Middle frontal gyrus (tissue), 1 donor: Measurements from ENCODE around the gene TBX1.
"Not testable (repeated sequence)": the region's sequence is repeated elsewhere in the genome, so short reads cannot be mapped to it uniquely, and the experiment has no call there.

Source experiments
- DNase-seq: peaks from one replicate; pipeline ENCODE4 v3.0.0-alpha.2; 2015; ENCODE audit warnings: low spot score; ENCODE audit errors: extremely low spot score

The TBX1 gene

GRCh38 chr22:19763458-19764298 lies 3.1 kb downstream of the TBX1 start:
- no peak for DNase-seq

DNA sequence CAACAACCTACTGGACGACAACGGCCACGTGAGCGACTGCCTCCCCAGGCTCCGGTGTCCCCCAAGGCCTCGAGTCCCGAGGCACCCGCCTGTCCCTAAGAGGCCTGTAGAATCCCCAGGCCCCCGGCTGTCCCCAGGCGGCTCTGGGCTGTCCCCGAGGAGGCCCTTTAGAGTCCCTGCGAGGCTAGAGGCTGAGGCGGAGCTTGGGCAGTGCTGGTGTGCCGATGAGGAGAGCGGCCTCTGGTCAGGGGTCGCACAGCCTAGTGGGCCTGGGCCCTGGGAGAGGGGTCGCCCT lies 3.7 kb downstream of the TBX1 start:
- DNase-seq, result no peak

DNA sequence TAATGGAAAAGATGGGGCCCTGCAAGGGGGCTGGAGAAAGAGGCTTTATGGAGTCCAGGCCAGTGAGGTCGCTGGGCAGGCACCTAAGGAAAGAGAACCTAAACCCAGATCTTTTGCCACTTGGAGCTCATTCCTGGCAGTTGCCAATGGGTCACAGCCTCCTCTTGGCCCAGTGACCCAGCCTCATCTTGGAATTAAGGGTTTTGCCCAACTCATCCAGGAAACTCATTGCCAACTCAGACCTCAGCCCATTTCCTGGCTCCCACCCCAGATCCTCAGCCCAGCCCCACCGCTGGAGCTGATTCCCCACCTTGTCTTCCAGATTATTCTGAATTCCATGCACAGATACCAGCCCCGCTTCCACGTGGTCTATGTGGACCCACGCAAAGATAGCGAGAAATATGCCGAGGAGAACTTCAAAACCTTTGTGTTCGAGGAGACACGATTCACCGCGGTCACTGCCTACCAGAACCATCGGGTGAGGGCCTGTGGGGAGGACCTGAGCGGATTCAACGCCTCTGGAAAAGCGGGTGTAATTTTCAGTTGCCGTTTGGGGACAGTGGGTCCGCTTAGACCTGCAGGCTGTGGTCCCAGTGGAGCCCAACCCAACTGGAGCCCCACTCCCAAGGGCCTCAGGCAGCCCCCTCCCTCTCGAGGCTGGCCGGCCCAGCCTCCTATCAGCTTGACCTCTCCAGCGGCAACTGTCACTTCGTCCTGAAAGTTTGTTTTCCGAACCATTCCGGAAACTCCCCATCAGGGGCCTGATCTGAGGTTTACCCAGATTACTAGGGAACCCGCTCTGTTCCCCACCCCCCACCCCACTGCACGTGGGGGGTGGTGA lies 4.3 kb downstream of the TBX1 start:
- no peak for DNase-seq

DNA sequence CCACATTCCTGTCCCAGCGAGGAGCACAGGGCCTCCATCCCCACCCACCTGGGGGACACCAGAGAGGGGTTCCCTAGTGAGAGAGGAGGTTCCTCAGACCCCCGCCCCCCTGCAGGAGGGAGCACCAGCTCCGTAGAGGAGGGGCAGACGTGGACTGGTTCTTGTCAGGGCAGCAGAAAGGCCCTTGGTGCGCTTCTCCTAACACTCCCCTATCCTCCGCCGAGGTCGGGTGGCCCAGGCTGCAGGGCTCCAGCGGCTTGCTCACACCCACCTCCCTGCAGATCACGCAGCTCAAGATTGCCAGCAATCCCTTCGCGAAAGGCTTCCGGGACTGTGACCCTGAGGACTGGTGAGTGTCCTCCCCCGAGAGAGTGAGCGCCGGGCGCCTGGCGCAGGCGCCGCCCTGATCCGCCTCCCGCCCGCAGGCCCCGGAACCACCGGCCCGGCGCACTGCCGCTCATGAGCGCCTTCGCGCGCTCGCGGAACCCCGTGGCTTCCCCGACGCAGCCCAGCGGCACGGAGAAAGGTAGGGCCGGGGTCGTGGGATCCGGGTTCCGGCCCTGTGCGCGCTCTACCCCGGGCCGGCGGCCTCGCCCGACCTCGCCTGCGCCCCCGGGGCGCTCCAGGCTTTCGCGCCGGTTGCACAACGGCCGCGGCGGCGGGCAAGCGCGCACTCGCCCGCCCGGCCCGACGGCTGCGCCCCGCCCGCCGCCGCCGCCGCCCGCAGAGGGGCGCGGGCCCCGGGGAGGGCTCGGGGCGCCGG lies 5.1 kb downstream of the TBX1 start:
- DNase-seq, result no peak

DNA sequence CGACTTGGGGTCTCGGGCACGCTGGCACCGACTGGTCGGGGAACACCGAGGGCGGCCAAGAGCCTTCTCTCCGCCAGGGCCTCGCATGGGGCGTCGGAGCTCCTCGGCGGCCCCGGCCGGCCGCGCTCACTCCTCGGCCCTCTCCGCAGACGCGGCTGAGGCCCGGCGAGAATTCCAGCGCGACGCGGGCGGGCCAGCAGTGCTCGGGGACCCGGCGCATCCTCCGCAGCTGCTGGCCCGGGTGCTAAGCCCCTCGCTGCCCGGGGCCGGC lies 5.6 kb downstream of the TBX1 start:
- no peak for DNase-seq

- no peak for DNase-seq
These were observed 6.2 kb downstream of the TBX1 start for GRCh38 chr22:19766511-19767426.

- DNase-seq, result no peak
These were observed 7.1 kb downstream of the TBX1 start for GRCh38 chr22:19767427-19768341.

DNA sequence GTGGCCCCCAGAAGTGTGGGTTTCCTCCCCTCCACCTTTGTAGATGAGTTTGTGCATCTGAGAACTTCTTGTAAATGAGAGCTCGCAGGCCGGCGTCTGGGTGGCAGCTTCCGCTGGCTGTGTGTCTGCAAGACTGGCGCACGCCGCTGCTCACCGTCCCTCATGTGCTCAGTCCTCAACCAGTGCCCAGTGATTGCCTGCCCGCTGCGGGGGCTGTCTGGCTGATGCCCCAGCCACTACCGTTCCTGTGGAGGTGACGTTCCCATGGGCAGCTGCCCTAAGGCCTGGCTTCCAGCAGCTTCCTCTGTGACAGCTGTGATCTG lies 8.8 kb downstream of the TBX1 start:
- DNase-seq, result no peak

GRCh38 chr22:19770349-19771220 lies 10.0 kb downstream of the TBX1 start:
- no peak for DNase-seq

GRCh38 chr22:19772422-19772672 lies 11.8 kb downstream of the TBX1 start:
- no peak for DNase-seq

DNA sequence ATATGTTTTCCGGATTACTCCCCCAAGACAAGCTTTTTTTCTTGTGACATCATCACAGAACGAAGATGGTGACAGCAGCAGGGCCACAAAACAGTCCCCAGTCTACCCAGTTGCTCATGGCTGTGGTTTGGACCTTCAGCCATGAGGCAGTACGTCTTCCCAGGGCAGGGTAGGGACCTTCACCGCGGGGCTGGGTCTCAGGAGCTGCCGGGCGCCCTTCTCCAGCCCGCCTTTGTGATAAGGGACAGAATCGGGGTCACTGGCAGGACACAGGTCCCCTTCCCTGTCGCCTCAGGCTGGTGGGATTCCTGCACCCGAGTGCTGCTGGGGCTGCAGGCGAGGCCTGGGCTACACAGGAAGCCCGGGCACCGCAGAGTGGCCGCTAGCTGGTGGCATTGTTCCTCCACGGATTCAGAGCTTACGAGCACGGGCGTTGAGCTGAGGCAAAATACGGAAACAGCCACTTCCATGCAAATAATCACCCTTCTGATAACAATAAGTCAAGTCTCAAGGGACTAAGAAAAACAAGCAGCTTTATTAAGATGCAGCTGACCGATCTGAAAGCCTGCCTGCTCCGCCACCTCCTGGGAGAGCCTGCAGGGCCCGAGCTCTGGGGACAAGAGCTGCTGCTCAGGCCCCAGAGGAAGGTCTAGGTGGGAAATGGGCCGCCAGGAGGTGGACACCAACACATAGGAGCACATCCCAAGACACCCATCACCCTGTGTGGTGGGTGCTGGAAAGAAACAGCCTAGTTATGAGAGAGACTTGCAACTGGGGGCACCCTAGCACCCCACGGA lies 12.3 kb downstream of the TBX1 start:
- DNase-seq, result no peak

DNA sequence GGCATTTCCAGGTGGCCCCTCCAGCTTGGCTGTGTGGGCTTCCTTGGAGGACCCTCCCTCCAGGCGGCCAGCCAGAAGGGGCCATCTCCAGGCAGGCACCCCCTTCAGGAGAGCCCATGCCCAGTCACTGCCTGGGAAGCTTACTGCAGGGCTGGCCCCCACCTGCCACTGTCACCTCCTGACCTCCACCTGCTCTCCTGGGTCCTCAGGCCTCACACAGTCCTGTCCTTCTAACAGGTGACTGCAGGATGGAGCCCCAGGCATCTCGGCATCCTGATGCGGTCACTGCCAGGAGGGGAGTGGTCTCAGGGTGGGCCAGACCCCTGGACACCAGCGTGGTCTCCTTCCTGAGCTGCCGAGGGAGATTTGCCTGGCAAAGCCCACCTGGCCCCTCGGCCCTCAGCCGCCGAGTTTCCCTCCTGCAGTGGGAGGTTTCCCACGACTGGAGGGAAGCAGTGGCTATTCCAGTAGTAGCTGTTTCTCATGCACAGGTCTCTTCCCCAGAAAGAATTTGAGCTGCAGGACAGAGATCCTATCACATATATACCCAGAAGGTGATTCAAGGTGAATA lies 13.0 kb downstream of the TBX1 start:
- DNase-seq, result no peak

- no peak for DNase-seq
These were observed 14.1 kb downstream of the TBX1 start for GRCh38 chr22:19774628-19775027.

DNA sequence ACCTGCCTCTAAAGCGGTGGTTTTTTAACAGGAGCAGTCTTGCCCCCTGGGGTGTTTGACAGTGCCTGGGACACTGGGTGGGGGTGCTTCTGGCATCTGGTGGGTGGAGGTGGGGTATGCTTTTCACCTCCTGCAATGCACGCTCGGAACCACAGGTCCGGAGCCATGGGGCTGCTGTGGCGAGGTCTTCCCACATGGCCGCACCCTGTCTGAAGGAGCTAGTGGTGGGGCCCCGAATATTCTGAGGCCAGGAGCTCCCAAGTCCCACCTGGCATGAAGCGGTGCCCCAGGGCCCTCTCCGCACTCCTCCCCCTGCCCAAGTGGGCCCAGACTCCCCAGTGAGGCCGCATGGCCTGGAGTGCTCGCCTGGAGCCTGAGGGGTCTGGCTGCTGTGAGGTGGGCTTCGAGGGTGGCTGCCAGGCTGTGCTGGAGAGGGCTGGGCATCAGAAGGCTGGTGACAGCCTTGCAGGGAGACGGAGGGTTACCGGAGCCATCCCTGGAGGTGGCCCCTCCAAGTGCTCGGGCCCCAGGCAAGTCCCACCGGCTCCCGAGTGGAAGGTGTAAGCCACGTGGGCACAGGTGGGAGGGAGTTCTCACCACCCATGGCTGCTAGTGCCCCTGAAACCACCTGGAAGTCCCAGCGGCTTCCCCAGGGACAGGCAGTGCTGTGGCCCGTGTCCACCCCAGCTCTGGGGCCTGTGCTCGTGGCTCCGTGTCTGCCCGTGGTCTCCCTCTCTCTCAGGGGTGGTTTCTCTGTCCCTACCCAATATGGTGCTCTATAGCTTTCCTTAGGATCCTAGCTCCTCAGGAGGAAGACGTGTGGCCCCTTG lies 15.1 kb downstream of the TBX1 start:
- DNase-seq, result no peak

- no peak for DNase-seq
These were observed 16.0 kb downstream of the TBX1 start for GRCh38 chr22:19776433-19777031.

- DNase-seq, result not testable (repeated sequence)
These were observed 16.6 kb downstream of the TBX1 start for GRCh38 chr22:19777192-19777591.

DNA sequence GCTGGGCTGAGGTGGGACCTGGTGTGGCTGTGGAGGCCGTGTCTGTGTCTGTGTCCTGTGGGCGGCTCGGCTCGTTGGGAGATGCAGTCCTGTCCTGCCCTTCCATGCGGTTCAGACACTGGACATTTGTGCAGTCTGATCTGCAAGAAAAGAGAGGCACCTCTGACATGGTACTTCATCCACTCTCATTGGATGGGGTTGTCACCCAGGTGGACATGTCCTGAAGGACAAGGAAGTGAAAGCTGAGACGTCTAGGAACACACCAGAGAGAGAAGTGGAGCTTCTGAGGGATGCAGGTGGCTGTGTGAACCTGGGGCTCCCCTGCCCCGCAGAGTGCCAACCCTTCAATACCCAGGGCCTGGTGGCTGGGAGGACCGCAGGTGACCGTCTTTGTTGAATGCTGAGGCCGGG lies 18.4 kb downstream of the TBX1 start:
- no peak for DNase-seq
